HEK293 (cell line): ENCODE results near the gene TSACC.
A peak's percentile ranks its signal among the peaks of the same experiment; 100 is the strongest.

Experiments
- GFI1B ChIP-seq: fragments of 450-650 bp; formaldehyde crosslinking; IDR thresholded peaks from 2 replicates; pipeline ENCODE4 v1.5.1; 2016; ENCODE audit warnings: missing biosample characterization, missing genetic modification characterization
- HOXA7 ChIP-seq: sonication (generic); formaldehyde crosslinking; IDR thresholded peaks from 2 replicates; pipeline ENCODE4 v1.8.1; 2022; ENCODE audit warnings: missing genetic modification reagents, borderline replicate concordance
- MZF1 ChIP-seq: fragments of 450-650 bp; formaldehyde crosslinking; IDR thresholded peaks from 2 replicates; pipeline ENCODE4 v1.5.1; 2017; ENCODE audit warnings: missing biosample characterization, missing genetic modification characterization, borderline replicate concordance
- OSR2 ChIP-seq: fragments of 450-650 bp; formaldehyde crosslinking; IDR thresholded peaks from 2 replicates; pipeline ENCODE4 v1.5.1; 2016; ENCODE audit warnings: missing biosample characterization, missing genetic modification characterization
- ZBTB1 ChIP-seq: fragments of 450-650 bp; formaldehyde crosslinking; IDR thresholded peaks from 2 replicates; pipeline ENCODE4 v1.5.1; 2016; ENCODE audit warnings: missing biosample characterization, missing genetic modification characterization
- ZBTB17 ChIP-seq: fragments of 450-650 bp; formaldehyde crosslinking; IDR thresholded peaks from 2 replicates; pipeline ENCODE4 v1.5.1; 2016; ENCODE audit warnings: missing biosample characterization, missing genetic modification characterization
- ZEB2 ChIP-seq: fragments of 450-650 bp; formaldehyde crosslinking; IDR thresholded peaks from 2 replicates; pipeline ENCODE4 v1.5.1; 2016; ENCODE audit warnings: missing biosample characterization, missing genetic modification characterization
- ZIC2 ChIP-seq: fragments of 450-650 bp; formaldehyde crosslinking; IDR thresholded peaks from 2 replicates; pipeline ENCODE4 v1.5.1; 2016; ENCODE audit warnings: missing biosample characterization, missing genetic modification characterization
- ZNF10 ChIP-seq: fragments of 450-650 bp; formaldehyde crosslinking; IDR thresholded peaks from 2 replicates; pipeline ENCODE4 v1.5.1; 2017; ENCODE audit warnings: missing biosample characterization, missing genetic modification characterization
- ZNF140 ChIP-seq: fragments of 450-650 bp; formaldehyde crosslinking; IDR thresholded peaks from 2 replicates; pipeline ENCODE4 v1.5.1; 2016; ENCODE audit warnings: missing biosample characterization, missing genetic modification characterization
- ZNF24 ChIP-seq: fragments of 450-650 bp; formaldehyde crosslinking; IDR thresholded peaks from 2 replicates; pipeline ENCODE4 v1.5.1; 2016; ENCODE audit warnings: missing biosample characterization, missing genetic modification characterization
- ZNF302 ChIP-seq: fragments of 450-650 bp; formaldehyde crosslinking; IDR thresholded peaks from 2 replicates; pipeline ENCODE4 v1.5.1; 2016; ENCODE audit warnings: missing biosample characterization, missing genetic modification characterization, low read depth
- ZNF335 ChIP-seq: fragments of 450-650 bp; formaldehyde crosslinking; conservative IDR thresholded peaks from 2 replicates; pipeline ENCODE4 v1.5.1; 2016; ENCODE audit warnings: missing biosample characterization, missing genetic modification characterization
- ZNF341 ChIP-seq: fragments of 450-650 bp; formaldehyde crosslinking; IDR thresholded peaks from 2 replicates; pipeline ENCODE4; 2016; ENCODE audit warnings: low read depth, missing biosample characterization, missing genetic modification characterization
- ZNF416 ChIP-seq: fragments of 450-650 bp; formaldehyde crosslinking; IDR thresholded peaks from 2 replicates; pipeline ENCODE4 v1.5.1; 2016; ENCODE audit warnings: missing biosample characterization, missing genetic modification characterization
- ZNF560 ChIP-seq: fragments of 450-650 bp; formaldehyde crosslinking; IDR thresholded peaks from 2 replicates; pipeline ENCODE4 v1.5.1; 2017; ENCODE audit warnings: missing biosample characterization, missing genetic modification characterization, borderline replicate concordance
- ZNF571 ChIP-seq: fragments of 450-650 bp; formaldehyde crosslinking; IDR thresholded peaks from 2 replicates; pipeline ENCODE4 v1.5.0; 2017; ENCODE audit warnings: missing biosample characterization, missing genetic modification characterization
- ZNF596 ChIP-seq: fragments of 450-650 bp; IDR thresholded peaks from 2 replicates; pipeline ENCODE4 v1.5.0; 2018; ENCODE audit warnings: missing biosample characterization, mild to moderate bottlenecking, missing genetic modification characterization, moderate library complexity
- ZNF600 ChIP-seq: fragments of 450-650 bp; formaldehyde crosslinking; IDR thresholded peaks from 2 replicates; pipeline ENCODE4 v1.5.1; 2016; ENCODE audit warnings: missing biosample characterization, missing genetic modification characterization
- ZNF610 ChIP-seq: fragments of 450-650 bp; formaldehyde crosslinking; IDR thresholded peaks from 2 replicates; pipeline ENCODE4 v1.5.1; 2016; ENCODE audit warnings: missing biosample characterization, missing genetic modification characterization, borderline replicate concordance
- ZNF624 ChIP-seq: fragments of 450-650 bp; formaldehyde crosslinking; IDR thresholded peaks from 2 replicates; pipeline ENCODE4 v1.5.1; 2017; ENCODE audit warnings: missing biosample characterization, missing genetic modification characterization
- ZNF629 ChIP-seq: fragments of 450-650 bp; formaldehyde crosslinking; IDR thresholded peaks from 2 replicates; pipeline ENCODE4 v1.5.1; 2017; ENCODE audit warnings: missing biosample characterization, missing genetic modification characterization
- ZNF747 ChIP-seq: fragments of 450-650 bp; formaldehyde crosslinking; IDR thresholded peaks from 2 replicates; pipeline ENCODE4 v1.5.1; 2016; ENCODE audit warnings: missing biosample characterization, missing genetic modification characterization
- ZNF768 ChIP-seq: fragments of 450-650 bp; formaldehyde crosslinking; IDR thresholded peaks from 2 replicates; pipeline ENCODE4 v1.5.1; 2018; ENCODE audit warnings: missing biosample characterization, mild to moderate bottlenecking, missing genetic modification characterization
- ZNF843 ChIP-seq: fragments of 450-650 bp; formaldehyde crosslinking; IDR thresholded peaks from 2 replicates; pipeline ENCODE4 v1.5.1; 2016; ENCODE audit warnings: missing biosample characterization, missing genetic modification characterization
- TF ChIP-seq, protein P1 (sequence below): fragments of 450-650 bp; formaldehyde crosslinking; IDR thresholded peaks from 2 replicates; pipeline ENCODE4 v1.5.1; 2017; ENCODE audit warnings: missing biosample characterization, missing genetic modification characterization
- TF ChIP-seq, protein P2 (sequence below): fragments of 450-650 bp; formaldehyde crosslinking; IDR thresholded peaks from 2 replicates; pipeline ENCODE4 v1.5.1; 2017; ENCODE audit warnings: missing biosample characterization, missing genetic modification characterization
- TF ChIP-seq, protein P3 (sequence below): fragments of 450-650 bp; formaldehyde crosslinking; IDR thresholded peaks from 2 replicates; pipeline ENCODE4 v1.5.1; 2016; ENCODE audit warnings: missing biosample characterization, missing genetic modification characterization
- TF ChIP-seq, protein P4 (sequence below): fragments of 450-650 bp; formaldehyde crosslinking; IDR thresholded peaks from 2 replicates; pipeline ENCODE4 v1.5.1; 2016; ENCODE audit warnings: missing biosample characterization, missing genetic modification characterization
- TF ChIP-seq, protein P5 (sequence below): fragments of 450-650 bp; formaldehyde crosslinking; IDR thresholded peaks from 2 replicates; pipeline ENCODE4 v1.5.1; 2017; ENCODE audit warnings: missing biosample characterization, missing genetic modification characterization
- TF ChIP-seq, protein P6 (sequence below): IDR thresholded peaks from 2 replicates; pipeline ENCODE4 v1.6.1; 2011; ENCODE audit warnings: mild to moderate bottlenecking, low read depth, low read length, borderline replicate concordance

The TSACC gene

DNA sequence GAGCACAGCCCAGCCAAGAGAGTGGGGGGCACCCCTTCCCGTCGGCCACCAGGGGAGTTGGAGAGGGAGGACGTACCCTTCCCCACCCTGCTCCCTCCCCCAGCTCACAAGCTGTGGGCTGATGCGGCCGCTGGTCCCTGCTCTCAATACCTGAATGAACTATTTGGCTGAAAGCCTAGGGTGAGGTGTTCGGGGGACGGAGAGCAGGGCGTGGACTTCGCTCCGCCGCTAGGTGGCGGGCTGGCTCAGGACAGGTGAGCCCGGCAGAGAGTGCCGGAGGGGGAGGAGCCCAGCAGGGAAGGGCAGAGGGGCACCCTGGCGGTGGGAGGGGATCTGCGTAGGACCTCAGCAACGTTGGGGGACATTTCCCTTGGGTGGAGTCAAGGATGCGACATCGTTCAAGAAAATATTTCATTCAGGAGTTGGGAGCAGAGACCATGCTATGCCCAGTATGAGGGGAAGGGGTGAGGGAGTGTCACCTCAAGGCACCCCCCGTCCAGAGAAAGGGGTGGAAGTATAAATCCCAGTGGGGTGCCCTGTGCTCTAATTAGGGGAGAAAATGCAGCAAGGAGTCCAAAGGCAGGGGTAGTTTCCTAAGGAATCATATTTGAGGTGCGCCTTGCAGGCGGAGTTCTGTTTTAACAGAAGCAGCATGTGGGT lies 18.7 kb downstream of the TSACC start (continued):
- TF ChIP-seq, protein P1, sequence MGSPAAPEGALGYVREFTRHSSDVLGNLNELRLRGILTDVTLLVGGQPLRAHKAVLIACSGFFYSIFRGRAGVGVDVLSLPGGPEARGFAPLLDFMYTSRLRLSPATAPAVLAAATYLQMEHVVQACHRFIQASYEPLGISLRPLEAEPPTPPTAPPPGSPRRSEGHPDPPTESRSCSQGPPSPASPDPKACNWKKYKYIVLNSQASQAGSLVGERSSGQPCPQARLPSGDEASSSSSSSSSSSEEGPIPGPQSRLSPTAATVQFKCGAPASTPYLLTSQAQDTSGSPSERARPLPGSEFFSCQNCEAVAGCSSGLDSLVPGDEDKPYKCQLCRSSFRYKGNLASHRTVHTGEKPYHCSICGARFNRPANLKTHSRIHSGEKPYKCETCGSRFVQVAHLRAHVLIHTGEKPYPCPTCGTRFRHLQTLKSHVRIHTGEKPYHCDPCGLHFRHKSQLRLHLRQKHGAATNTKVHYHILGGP (tag by site-specific recombination) = no peak
- TF ChIP-seq ZNF302 (tag by site-specific recombination) (no peak), ZNF560 (no peak), HOXA7 (no peak), GFI1B (tag by site-specific recombination) (no peak), MZF1 (tag by site-specific recombination) (peak; percentile 84; the same call in 1 of the 2 replicates), ZNF416 (tag by site-specific recombination) (no peak), ZNF600 (tag by site-specific recombination) (no peak), ZBTB17 (tag by site-specific recombination) (peak; percentile 43; the same call in 1 of the 2 replicates), ZBTB1 (no peak), ZNF596 (no peak), ZNF571 (tag by site-specific recombination) (no peak), ZNF610 (tag by site-specific recombination) (no peak), ZNF10 (tag by site-specific recombination) (no peak), ZNF24 (tag by site-specific recombination) (no peak), ZNF335 (peak; percentile 52; the same call in 1 of the 2 replicates), ZNF768 (no peak), ZNF843 (tag by site-specific recombination) (no peak), ZNF747 (tag by site-specific recombination) (no peak), ZEB2 (tag by site-specific recombination) (peak; percentile 75), ZIC2 (tag by site-specific recombination) (peak; percentile 62), ZNF140 (no peak), ZNF341 (peak; percentile 98), ZNF629 (no peak), ZNF624 (tag by site-specific recombination) (no peak), OSR2 (no peak)
- TF ChIP-seq, protein P2, sequence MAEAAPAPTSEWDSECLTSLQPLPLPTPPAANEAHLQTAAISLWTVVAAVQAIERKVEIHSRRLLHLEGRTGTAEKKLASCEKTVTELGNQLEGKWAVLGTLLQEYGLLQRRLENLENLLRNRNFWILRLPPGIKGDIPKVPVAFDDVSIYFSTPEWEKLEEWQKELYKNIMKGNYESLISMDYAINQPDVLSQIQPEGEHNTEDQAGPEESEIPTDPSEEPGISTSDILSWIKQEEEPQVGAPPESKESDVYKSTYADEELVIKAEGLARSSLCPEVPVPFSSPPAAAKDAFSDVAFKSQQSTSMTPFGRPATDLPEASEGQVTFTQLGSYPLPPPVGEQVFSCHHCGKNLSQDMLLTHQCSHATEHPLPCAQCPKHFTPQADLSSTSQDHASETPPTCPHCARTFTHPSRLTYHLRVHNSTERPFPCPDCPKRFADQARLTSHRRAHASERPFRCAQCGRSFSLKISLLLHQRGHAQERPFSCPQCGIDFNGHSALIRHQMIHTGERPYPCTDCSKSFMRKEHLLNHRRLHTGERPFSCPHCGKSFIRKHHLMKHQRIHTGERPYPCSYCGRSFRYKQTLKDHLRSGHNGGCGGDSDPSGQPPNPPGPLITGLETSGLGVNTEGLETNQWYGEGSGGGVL = peak; percentile 89
- TF ChIP-seq, protein P3, sequence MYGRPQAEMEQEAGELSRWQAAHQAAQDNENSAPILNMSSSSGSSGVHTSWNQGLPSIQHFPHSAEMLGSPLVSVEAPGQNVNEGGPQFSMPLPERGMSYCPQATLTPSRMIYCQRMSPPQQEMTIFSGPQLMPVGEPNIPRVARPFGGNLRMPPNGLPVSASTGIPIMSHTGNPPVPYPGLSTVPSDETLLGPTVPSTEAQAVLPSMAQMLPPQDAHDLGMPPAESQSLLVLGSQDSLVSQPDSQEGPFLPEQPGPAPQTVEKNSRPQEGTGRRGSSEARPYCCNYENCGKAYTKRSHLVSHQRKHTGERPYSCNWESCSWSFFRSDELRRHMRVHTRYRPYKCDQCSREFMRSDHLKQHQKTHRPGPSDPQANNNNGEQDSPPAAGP (tag by site-specific recombination) = 0 out of 2 replicates have a peak, but pooled peaks have one; percentile 31
- TF ChIP-seq, protein P4, sequence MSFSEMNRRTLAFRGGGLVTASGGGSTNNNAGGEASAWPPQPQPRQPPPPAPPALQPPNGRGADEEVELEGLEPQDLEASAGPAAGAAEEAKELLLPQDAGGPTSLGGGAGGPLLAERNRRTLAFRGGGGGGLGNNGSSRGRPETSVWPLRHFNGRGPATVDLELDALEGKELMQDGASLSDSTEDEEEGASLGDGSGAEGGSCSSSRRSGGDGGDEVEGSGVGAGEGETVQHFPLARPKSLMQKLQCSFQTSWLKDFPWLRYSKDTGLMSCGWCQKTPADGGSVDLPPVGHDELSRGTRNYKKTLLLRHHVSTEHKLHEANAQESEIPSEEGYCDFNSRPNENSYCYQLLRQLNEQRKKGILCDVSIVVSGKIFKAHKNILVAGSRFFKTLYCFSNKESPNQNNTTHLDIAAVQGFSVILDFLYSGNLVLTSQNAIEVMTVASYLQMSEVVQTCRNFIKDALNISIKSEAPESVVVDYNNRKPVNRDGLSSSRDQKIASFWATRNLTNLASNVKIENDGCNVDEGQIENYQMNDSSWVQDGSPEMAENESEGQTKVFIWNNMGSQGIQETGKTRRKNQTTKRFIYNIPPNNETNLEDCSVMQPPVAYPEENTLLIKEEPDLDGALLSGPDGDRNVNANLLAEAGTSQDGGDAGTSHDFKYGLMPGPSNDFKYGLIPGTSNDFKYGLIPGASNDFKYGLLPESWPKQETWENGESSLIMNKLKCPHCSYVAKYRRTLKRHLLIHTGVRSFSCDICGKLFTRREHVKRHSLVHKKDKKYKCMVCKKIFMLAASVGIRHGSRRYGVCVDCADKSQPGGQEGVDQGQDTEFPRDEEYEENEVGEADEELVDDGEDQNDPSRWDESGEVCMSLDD (tag by site-specific recombination) = 0 out of 2 replicates have a peak, but pooled peaks have one; percentile 46
- TF ChIP-seq, protein P5, sequence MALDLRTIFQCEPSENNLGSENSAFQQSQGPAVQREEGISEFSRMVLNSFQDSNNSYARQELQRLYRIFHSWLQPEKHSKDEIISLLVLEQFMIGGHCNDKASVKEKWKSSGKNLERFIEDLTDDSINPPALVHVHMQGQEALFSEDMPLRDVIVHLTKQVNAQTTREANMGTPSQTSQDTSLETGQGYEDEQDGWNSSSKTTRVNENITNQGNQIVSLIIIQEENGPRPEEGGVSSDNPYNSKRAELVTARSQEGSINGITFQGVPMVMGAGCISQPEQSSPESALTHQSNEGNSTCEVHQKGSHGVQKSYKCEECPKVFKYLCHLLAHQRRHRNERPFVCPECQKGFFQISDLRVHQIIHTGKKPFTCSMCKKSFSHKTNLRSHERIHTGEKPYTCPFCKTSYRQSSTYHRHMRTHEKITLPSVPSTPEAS = no peak
- TF ChIP-seq, protein P6, sequence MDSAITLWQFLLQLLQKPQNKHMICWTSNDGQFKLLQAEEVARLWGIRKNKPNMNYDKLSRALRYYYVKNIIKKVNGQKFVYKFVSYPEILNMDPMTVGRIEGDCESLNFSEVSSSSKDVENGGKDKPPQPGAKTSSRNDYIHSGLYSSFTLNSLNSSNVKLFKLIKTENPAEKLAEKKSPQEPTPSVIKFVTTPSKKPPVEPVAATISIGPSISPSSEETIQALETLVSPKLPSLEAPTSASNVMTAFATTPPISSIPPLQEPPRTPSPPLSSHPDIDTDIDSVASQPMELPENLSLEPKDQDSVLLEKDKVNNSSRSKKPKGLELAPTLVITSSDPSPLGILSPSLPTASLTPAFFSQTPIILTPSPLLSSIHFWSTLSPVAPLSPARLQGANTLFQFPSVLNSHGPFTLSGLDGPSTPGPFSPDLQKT = no peak
